ENCODE data around the gene FOXO3. TPM values are rescaled to one million over a fixed set of nuclear protein-coding genes. Genes with fewer than 3 reads are reported as not detected.
A peak's percentile ranks its signal among the peaks of the same experiment; 100 is the strongest.

FOXO3 gene
- total and polyA plus RNA-seq, 2 of the 13 experiments (the other 11 are each of a cell fraction or from before 2014, with no cell fraction given), result 16.0 to 22.5 TPM

DNA sequence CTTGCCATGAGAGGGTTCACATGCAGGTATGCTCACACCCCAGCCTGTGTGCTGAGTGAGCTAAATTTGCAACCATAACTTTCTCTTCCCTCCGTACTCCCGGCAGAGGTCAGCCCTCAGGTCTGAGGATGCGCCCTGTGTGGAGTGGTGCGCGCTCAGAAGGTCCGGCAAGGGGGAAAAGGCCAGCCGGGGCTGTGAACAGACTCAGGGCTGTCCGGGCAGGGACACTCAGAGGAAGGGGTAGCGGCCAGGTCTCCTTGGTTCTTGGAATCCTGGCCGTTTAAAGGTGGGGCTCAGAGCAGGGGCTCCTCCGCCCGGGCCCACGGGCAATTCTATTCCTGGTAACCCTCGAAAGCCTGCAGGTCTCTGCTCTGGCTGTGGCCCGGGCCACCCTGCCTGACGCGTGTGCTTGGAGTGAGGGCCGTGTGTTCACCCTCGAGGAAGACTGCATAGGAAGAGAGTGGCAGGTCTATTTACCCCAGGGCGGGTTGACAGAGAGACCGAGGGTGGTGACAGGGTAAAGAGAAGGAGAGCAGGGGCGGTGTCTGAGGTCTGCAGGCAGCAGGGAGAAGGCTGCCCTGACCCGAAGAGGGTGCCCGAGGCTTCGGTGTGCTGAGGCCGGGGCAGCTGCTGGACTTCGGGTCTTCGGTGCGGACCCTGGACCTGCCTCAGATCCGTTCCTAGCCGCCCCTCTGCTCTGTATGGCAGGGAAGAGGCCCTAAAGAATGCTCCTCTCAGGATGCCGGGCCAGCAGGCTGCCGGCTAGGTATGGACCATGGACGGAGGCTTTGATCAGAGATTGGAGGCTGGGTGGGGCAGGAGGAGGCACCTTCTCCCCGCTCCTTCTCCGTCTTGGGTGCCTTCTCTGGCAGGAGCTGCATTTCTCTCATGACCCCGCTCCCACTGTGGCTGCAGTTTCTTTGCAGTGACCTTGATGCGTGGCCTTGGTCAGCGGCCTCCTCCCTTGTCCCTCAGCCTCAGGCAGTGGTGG, 156.4 kb downstream of the FOXO3 start (continued):
- TF ChIP-seq ATF7 (IDR thresholded peaks at IDR 0.05), result no peak
- 0 out of 2 replicates have a peak, but pooled peaks have one; percentile 7 for TF ChIP-seq ATF7 (CRISPR knock-in tag; IDR thresholded peaks at IDR 0.05)
- TF ChIP-seq EHMT2 (IDR thresholded peaks at IDR 0.05; ENCODE audit: borderline replicate concordance, low read depth, low read length), result no peak
- TF ChIP-seq ZNF34 (CRISPR knock-in tag; IDR thresholded peaks at IDR 0.05; ENCODE audit: borderline replicate concordance), result 0 out of 2 replicates have a peak, but pooled peaks have one; percentile 33
- peak; percentile 63 for TF ChIP-seq ZMYM4 (CRISPR knock-in tag; IDR thresholded peaks at IDR 0.05)
- 0 out of 2 replicates have a peak, but pooled peaks have one; percentile 55 for TF ChIP-seq ZNF670 (CRISPR knock-in tag; IDR thresholded peaks at IDR 0.05; ENCODE audit: borderline replicate concordance)
- TF ChIP-seq ARHGAP35 (CRISPR knock-in tag; IDR thresholded peaks at IDR 0.05; ENCODE audit: borderline replicate concordance), result peak; percentile 72; the same call in 1 of the 2 replicates
- TF ChIP-seq, protein P1, sequence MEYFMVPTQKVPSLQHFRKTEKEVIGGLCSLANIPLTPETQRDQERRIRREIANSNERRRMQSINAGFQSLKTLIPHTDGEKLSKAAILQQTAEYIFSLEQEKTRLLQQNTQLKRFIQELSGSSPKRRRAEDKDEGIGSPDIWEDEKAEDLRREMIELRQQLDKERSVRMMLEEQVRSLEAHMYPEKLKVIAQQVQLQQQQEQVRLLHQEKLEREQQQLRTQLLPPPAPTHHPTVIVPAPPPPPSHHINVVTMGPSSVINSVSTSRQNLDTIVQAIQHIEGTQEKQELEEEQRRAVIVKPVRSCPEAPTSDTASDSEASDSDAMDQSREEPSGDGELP (IDR thresholded peaks at IDR 0.05; ENCODE audit: borderline replicate concordance, low read depth), result 0 out of 2 replicates have a peak, but pooled peaks have one; percentile 37
- TF ChIP-seq ZNF605 (CRISPR knock-in tag; IDR thresholded peaks at IDR 0.05), result peak; percentile 58
- TF ChIP-seq, protein P2, sequence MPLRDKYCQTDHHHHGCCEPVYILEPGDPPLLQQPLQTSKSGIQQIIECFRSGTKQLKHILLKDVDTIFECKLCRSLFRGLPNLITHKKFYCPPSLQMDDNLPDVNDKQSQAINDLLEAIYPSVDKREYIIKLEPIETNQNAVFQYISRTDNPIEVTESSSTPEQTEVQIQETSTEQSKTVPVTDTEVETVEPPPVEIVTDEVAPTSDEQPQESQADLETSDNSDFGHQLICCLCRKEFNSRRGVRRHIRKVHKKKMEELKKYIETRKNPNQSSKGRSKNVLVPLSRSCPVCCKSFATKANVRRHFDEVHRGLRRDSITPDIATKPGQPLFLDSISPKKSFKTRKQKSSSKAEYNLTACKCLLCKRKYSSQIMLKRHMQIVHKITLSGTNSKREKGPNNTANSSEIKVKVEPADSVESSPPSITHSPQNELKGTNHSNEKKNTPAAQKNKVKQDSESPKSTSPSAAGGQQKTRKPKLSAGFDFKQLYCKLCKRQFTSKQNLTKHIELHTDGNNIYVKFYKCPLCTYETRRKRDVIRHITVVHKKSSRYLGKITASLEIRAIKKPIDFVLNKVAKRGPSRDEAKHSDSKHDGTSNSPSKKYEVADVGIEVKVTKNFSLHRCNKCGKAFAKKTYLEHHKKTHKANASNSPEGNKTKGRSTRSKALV (CRISPR knock-in tag; IDR thresholded peaks at IDR 0.05), result peak; percentile 59; the same call in 1 of the 2 replicates
- TF ChIP-seq ATF7-NPFF (CRISPR knock-in tag; IDR thresholded peaks at IDR 0.05; ENCODE audit: low read depth), result 0 out of 2 replicates have a peak, but pooled peaks have one; percentile 53
- no peak for TF ChIP-seq ASH2L (IDR thresholded peaks at IDR 0.05; ENCODE audit: insufficient read length, low read depth, low read length)
- TF ChIP-seq, protein P3, sequence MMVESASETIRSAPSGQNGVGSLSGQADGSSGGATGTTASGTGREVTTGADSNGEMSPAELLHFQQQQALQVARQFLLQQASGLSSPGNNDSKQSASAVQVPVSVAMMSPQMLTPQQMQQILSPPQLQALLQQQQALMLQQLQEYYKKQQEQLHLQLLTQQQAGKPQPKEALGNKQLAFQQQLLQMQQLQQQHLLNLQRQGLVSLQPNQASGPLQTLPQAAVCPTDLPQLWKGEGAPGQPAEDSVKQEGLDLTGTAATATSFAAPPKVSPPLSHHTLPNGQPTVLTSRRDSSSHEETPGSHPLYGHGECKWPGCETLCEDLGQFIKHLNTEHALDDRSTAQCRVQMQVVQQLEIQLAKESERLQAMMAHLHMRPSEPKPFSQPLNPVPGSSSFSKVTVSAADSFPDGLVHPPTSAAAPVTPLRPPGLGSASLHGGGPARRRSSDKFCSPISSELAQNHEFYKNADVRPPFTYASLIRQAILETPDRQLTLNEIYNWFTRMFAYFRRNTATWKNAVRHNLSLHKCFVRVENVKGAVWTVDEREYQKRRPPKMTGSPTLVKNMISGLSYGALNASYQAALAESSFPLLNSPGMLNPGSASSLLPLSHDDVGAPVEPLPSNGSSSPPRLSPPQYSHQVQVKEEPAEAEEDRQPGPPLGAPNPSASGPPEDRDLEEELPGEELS (CRISPR knock-in tag; IDR thresholded peaks at IDR 0.05), result peak; percentile 27; the same call in 1 of the 2 replicates
- TF ChIP-seq NFATC3 (CRISPR knock-in tag; IDR thresholded peaks at IDR 0.05), result no peak
- TF ChIP-seq, protein P4, sequence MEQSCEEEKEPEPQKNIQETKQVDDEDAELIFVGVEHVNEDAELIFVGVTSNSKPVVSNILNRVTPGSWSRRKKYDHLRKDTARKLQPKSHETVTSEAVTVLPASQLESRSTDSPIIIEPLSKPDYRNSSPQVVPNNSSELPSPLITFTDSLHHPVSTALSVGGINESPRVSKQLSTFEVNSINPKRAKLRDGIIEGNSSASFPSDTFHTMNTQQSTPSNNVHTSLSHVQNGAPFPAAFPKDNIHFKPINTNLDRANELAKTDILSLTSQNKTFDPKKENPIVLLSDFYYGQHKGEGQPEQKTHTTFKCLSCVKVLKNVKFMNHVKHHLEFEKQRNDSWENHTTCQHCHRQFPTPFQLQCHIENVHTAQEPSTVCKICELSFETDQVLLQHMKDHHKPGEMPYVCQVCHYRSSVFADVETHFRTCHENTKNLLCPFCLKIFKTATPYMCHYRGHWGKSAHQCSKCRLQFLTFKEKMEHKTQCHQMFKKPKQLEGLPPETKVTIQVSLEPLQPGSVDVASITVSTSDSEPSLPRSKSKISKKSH (CRISPR knock-in tag; IDR thresholded peaks at IDR 0.05; ENCODE audit: borderline replicate concordance), result 0 out of 2 replicates have a peak, but pooled peaks have one; percentile 20
- TF ChIP-seq, protein P5, sequence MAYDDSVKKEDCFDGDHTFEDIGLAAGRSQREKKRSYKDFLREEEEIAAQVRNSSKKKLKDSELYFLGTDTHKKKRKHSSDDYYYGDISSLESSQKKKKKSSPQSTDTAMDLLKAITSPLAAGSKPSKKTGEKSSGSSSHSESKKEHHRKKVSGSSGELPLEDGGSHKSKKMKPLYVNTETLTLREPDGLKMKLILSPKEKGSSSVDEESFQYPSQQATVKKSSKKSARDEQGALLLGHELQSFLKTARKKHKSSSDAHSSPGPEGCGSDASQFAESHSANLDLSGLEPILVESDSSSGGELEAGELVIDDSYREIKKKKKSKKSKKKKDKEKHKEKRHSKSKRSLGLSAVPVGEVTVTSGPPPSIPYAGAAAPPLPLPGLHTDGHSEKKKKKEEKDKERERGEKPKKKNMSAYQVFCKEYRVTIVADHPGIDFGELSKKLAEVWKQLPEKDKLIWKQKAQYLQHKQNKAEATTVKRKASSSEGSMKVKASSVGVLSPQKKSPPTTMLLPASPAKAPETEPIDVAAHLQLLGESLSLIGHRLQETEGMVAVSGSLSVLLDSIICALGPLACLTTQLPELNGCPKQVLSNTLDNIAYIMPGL (CRISPR knock-in tag; IDR thresholded peaks at IDR 0.05; ENCODE audit: borderline replicate concordance in 1 of 2, low read depth in 1 of 2), result 0 out of 4 replicates have a peak, but pooled peaks of 1 of the 2 experiments have one; percentile 22
